ENCODE results near the gene ZBTB12.

ZBTB12 gene

GRCh38 chr6:31877651-31878161 is 24.2 kb downstream of the ZBTB12 start:
- Histone ChIP-seq H3K36me3 (ENCODE audit: insufficient read depth) (no peaks in the 10 kb centered on the region), H3K27ac (no peak overlapping the region), H2AFZ (ENCODE audit: low read depth) (no peak overlapping the region), H3K9ac (no peak overlapping the region), H3K4me2 (no peak overlapping the region), H4K20me1 (ENCODE audit: insufficient read depth) (no peaks in the 10 kb centered on the region), H3K27me3 (ENCODE audit: insufficient read depth, low read depth) (no peaks in the 10 kb centered on the region), H3K4me1 (ENCODE audit: low read depth, poor library complexity, severe bottlenecking) (peaks cover 16% of the 10 kb centered on the region), H3K4me3 (IDR thresholded peaks at IDR 0.05; ENCODE audit: insufficient read depth, low read depth, low read length) (no peak overlapping the region), H3K79me2 (ENCODE audit: insufficient read depth, low read depth) (no peaks in the 10 kb centered on the region)
- TF ChIP-seq, protein P1, sequence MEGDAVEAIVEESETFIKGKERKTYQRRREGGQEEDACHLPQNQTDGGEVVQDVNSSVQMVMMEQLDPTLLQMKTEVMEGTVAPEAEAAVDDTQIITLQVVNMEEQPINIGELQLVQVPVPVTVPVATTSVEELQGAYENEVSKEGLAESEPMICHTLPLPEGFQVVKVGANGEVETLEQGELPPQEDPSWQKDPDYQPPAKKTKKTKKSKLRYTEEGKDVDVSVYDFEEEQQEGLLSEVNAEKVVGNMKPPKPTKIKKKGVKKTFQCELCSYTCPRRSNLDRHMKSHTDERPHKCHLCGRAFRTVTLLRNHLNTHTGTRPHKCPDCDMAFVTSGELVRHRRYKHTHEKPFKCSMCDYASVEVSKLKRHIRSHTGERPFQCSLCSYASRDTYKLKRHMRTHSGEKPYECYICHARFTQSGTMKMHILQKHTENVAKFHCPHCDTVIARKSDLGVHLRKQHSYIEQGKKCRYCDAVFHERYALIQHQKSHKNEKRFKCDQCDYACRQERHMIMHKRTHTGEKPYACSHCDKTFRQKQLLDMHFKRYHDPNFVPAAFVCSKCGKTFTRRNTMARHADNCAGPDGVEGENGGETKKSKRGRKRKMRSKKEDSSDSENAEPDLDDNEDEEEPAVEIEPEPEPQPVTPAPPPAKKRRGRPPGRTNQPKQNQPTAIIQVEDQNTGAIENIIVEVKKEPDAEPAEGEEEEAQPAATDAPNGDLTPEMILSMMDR (conservative IDR thresholded peaks at IDR 0.05; ENCODE audit: low read depth, low read length): no peak

GRCh38 chr6:31877125-31877650 is 24.7 kb downstream of the ZBTB12 start:
- Histone ChIP-seq H3K4me3 (IDR thresholded peaks at IDR 0.05; ENCODE audit: insufficient read depth, low read depth, low read length) (no peak overlapping the region), H3K27me3 (ENCODE audit: insufficient read depth, low read depth) (no peaks in the 10 kb centered on the region), H3K9ac (no peak overlapping the region), H4K20me1 (ENCODE audit: insufficient read depth) (no peaks in the 10 kb centered on the region), H2AFZ (ENCODE audit: low read depth) (no peak overlapping the region), H3K4me2 (no peak overlapping the region), H3K4me1 (ENCODE audit: low read depth, poor library complexity, severe bottlenecking) (peaks cover 10% of the 10 kb centered on the region), H3K36me3 (ENCODE audit: insufficient read depth) (no peaks in the 10 kb centered on the region), H3K79me2 (ENCODE audit: insufficient read depth, low read depth) (no peaks in the 10 kb centered on the region), H3K27ac (no peak overlapping the region)
- TF ChIP-seq, protein P1 (conservative IDR thresholded peaks at IDR 0.05; ENCODE audit: low read depth, low read length): no peak

GRCh38 chr6:31876357-31876756 is 25.5 kb downstream of the ZBTB12 start:
- Histone ChIP-seq H3K36me3 (ENCODE audit: insufficient read depth) (no peaks in the 10 kb centered on the region), H4K20me1 (ENCODE audit: insufficient read depth) (no peaks in the 10 kb centered on the region), H2AFZ (ENCODE audit: low read depth) (no peak overlapping the region), H3K79me2 (ENCODE audit: insufficient read depth, low read depth) (no peaks in the 10 kb centered on the region), H3K27ac (no peak overlapping the region), H3K27me3 (ENCODE audit: insufficient read depth, low read depth) (no peaks in the 10 kb centered on the region), H3K4me1 (ENCODE audit: low read depth, poor library complexity, severe bottlenecking) (peaks cover 7% of the 10 kb centered on the region), H3K4me3 (IDR thresholded peaks at IDR 0.05; ENCODE audit: insufficient read depth, low read depth, low read length) (no peak overlapping the region), H3K9ac (no peak overlapping the region), H3K4me2 (no peak overlapping the region)
- TF ChIP-seq, protein P1 (conservative IDR thresholded peaks at IDR 0.05; ENCODE audit: low read depth, low read length): no peak

- Histone ChIP-seq H3K27me3 (ENCODE audit: insufficient read depth, low read depth) (no peaks in the 10 kb centered on the region), H3K27ac (no peak overlapping the region), H2AFZ (ENCODE audit: low read depth) (no peak overlapping the region), H4K20me1 (ENCODE audit: insufficient read depth) (no peaks in the 10 kb centered on the region), H3K9ac (no peak overlapping the region), H3K4me3 (IDR thresholded peaks at IDR 0.05; ENCODE audit: insufficient read depth, low read depth, low read length) (no peak overlapping the region), H3K36me3 (ENCODE audit: insufficient read depth) (no peaks in the 10 kb centered on the region), H3K4me1 (ENCODE audit: low read depth, poor library complexity, severe bottlenecking) (peaks cover 7% of the 10 kb centered on the region), H3K79me2 (ENCODE audit: insufficient read depth, low read depth) (no peaks in the 10 kb centered on the region), H3K4me2 (no peak overlapping the region)
- TF ChIP-seq, protein P1 (conservative IDR thresholded peaks at IDR 0.05; ENCODE audit: low read depth, low read length): no peak
Observed at GRCh38 chr6:31875877-31876276, 26.0 kb downstream of the ZBTB12 start.

Measured in KMS-11 (cell line).